Sigmoid colon (tissue), 3 donors: ENCODE data around the gene SORCS1.

Source experiments
- POLR2A ChIP-seq, 2 donors: fragments of 450-650 bp; IDR thresholded peaks; one replicate each; pipeline ENCODE4 v1.6.1; 2016; ENCODE audit warnings: antibody characterized with exemption in 2 of 2, mild to moderate bottlenecking in 2 of 2, moderate library complexity in 2 of 2
- TF ChIP-seq, protein P1 (sequence below), 4 experiments: fragments of 450-650 bp in 3 of 4; fragments of 200-600 bp in 1 of 4; IDR thresholded peaks; one replicate each; pipeline ENCODE4 v1.5.1; 2016 to 2019; ENCODE audit warnings: antibody characterized with exemption in 4 of 4, mild to moderate bottlenecking in 3 of 4, moderate library complexity in 2 of 4

DNA sequence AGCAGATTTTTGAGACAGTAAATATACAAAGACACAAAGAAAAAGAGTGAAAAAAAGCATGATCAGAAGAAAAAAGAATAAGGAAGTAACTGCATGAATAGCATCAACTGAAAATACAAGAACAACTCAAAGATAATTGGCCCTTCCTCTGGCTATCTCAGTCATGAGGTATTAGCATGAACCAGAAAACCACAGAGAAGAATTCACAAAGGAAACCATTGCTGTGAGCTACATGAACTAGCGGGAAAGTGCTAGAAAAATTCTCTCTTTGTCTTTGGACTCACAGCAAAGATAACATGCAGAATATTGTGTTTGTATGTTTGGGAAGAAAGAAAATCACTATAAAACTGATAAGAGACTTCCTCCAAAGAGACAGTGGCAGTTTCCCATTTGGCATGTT is 82.9 kb downstream of the SORCS1 start:
- TF ChIP-seq, protein P1, sequence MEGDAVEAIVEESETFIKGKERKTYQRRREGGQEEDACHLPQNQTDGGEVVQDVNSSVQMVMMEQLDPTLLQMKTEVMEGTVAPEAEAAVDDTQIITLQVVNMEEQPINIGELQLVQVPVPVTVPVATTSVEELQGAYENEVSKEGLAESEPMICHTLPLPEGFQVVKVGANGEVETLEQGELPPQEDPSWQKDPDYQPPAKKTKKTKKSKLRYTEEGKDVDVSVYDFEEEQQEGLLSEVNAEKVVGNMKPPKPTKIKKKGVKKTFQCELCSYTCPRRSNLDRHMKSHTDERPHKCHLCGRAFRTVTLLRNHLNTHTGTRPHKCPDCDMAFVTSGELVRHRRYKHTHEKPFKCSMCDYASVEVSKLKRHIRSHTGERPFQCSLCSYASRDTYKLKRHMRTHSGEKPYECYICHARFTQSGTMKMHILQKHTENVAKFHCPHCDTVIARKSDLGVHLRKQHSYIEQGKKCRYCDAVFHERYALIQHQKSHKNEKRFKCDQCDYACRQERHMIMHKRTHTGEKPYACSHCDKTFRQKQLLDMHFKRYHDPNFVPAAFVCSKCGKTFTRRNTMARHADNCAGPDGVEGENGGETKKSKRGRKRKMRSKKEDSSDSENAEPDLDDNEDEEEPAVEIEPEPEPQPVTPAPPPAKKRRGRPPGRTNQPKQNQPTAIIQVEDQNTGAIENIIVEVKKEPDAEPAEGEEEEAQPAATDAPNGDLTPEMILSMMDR (IDR thresholded peaks at IDR 0.05): no peak
- TF ChIP-seq POLR2A (IDR thresholded peaks at IDR 0.05): no peak
